ENCODE results near the gene EIF1AD. TPM values are rescaled to one million over a fixed set of nuclear protein-coding genes. Genes with fewer than 3 reads are reported as not detected.

Gene EIF1AD
- total and polyA plus RNA-seq, 2 of the 8 experiments (the other 6 are each of a cell fraction or from before 2014, with no cell fraction given), result 32.6 to 39.9 TPM

DNA sequence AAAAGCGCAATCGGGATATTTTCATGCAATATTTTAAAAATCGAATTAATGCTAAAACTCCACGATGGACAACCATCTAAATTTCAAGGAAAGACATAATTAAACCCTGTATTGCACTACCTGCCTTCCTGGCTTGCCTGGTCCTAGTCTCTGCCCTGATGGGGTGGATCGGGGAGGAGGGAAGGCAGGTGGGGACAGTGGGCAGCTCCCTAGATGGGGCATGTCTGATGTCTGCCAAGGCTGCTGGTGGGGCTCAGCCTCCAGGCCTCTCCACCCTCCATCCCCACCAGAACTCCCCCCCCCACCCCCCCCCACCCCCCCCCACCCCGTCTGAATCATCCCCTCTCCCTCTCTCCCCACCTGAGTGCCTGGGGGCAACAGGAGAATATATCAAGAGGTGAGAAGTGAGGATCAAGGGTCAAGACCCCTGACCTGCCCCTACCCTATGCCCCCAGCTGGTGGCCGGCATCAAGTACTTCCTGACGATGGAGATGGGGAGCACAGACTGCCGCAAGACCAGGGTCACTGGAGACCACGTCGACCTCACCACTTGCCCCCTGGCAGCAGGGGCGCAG is 10.5 kb upstream of the EIF1AD start (continued):
- TF ChIP-seq MAX (IDR thresholded peaks at IDR 0.05), result no peak
- no peak for TF ChIP-seq HDAC2 (IDR thresholded peaks at IDR 0.05; ENCODE audit: borderline replicate concordance in 1 of 2, low read depth in 2 of 2, low read length in 2 of 2)
- no peak for TF ChIP-seq CHD2 (IDR thresholded peaks at IDR 0.05; ENCODE audit: low read length)
- TF ChIP-seq POLR2AphosphoS5 (IDR thresholded peaks at IDR 0.05; ENCODE audit: low read depth, low read length), result no peak
- no peak for TF ChIP-seq KDM1A (IDR thresholded peaks at IDR 0.05; ENCODE audit: borderline replicate concordance, low read length)

Data from H1 (cell line).